Renal cortical epithelial cell (primary cell): ENCODE results near the gene TASP1. TPM values are rescaled to one million over a fixed set of nuclear protein-coding genes. Genes with fewer than 3 reads are reported as not detected.
"Not testable (repeated sequence)": the region's sequence is repeated elsewhere in the genome, so short reads cannot be mapped to it uniquely, and the experiment has no call there.

Experiments used
- DNase-seq: peaks from one replicate; pipeline ENCODE4 v3.0.0-alpha.2; 2011; ENCODE audit warnings: low read depth
- total RNA-seq: library from RNA; depleted of rRNA; stranded (reverse); fragments of >200 nt; gene quantifications from 2 replicates; pipeline ENCODE4 v1.2.3, GENCODE V29; 2014

Gene TASP1, protein sequence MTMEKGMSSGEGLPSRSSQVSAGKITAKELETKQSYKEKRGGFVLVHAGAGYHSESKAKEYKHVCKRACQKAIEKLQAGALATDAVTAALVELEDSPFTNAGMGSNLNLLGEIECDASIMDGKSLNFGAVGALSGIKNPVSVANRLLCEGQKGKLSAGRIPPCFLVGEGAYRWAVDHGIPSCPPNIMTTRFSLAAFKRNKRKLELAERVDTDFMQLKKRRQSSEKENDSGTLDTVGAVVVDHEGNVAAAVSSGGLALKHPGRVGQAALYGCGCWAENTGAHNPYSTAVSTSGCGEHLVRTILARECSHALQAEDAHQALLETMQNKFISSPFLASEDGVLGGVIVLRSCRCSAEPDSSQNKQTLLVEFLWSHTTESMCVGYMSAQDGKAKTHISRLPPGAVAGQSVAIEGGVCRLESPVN
- total RNA-seq: 10.1 and 20.1 TPM in 2 replicates

DNA sequence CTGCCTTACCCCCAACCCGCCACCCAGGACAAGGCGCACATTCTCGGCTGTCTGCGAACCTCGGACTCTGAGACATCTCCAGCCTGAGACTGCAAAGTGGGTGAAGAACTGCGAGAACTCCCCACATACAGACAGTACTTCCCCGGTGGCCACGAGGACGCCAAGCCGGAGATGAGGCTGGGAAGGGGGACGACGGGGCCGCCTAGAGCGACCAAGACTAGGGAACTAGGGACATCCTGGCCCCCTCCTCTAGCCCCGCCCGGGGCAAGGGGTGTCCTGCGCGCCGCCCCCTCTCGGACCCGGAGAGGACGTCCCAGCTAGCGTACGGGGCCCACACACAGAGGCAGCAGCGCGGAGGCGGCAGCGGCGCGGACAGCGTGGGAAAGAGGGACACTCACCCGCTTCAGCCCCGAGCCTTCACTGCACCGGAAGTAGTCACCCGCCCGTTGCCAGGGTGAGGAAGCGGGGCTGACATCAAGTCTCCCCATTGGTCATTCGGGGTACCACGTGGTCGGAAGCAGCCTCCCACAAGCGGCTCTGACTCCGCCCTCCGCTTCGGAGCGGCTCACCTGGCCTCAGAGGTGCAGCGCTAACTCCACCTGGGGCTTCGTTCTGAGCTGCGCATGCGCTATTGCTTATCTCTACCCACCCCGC is at the start of gene TASP1:
TASP1 (minus strand) TSS at position 437 of the 654 bp plus-strand sequence. CDS start 8,854 bp downstream, outside the sequence.
- DNase-seq: peak; percentile 94

DNA sequence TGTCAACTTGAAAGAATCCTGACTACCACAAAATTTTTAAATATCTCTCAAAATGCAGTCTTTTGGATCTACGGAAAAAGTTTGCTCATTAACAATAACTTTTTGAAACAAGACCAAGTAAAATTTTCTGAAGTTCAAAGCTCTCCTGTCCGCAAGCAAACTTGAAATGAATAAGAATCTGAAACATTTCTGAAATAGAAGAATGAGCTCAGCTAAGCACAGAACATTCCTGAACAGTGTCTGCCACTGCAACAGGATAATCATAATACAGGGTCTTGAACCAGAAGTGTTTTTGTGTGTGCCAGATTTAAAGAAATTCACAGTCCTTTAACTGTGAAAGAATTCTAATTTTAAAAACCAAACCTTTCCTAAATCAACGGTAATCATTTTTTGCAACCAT is 49.1 kb upstream of the TASP1 start:
- no peak for DNase-seq

DNA sequence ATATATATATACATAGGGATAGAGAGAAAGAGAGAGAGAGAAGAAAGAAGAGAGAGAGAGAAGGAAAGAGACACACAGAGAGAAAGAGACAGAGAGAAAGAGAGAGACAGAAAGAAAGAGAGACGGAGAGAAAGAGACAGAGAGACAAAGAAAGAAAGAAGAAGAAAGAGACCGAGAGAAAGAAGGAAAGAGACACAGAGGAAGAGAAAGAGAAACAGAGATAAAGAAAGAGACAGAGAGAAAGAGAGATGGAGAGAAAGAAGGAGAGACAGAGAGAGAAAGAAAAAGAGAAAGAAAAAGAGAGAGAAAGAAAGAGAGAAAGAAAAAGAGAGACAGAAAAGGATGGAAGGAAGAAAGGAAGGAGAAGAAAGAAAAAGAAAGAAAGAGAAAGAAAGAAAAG is 46.9 kb upstream of the TASP1 start:
- no peak for DNase-seq

DNA sequence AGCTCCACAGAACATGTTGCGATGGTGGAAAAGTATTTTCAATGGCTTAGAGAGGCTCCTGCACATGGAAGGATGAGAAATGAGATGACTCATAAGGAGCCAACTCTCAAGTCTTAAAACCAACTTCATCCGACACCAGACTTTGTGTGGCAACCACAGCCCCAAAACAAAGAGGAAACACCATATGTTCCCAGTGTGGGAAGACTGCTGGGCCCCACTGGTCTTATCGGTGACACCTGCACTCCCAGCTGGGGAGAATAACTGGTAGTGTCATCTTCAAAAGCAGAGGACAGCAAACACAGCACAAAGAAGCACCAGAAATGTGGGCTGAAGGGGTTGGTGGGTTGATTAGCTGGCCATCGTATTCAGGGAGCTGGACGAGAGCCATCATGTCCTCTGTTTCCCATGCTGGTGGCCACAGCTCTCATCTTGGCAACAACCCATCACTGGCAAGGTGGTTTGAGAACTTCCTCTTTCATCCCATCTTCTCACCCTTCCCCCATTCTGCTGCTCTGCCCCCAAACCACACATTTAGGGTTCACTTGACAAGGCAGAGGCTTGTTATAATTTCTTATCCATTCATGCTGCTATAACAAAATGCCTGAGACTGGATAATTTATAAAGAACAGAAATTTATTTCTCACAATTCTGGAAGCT is 46.0 kb upstream of the TASP1 start:
- DNase-seq: no peak

GRCh38 chr20:13683833-13684232 is 45.1 kb upstream of the TASP1 start:
- DNase-seq: no peak

DNA sequence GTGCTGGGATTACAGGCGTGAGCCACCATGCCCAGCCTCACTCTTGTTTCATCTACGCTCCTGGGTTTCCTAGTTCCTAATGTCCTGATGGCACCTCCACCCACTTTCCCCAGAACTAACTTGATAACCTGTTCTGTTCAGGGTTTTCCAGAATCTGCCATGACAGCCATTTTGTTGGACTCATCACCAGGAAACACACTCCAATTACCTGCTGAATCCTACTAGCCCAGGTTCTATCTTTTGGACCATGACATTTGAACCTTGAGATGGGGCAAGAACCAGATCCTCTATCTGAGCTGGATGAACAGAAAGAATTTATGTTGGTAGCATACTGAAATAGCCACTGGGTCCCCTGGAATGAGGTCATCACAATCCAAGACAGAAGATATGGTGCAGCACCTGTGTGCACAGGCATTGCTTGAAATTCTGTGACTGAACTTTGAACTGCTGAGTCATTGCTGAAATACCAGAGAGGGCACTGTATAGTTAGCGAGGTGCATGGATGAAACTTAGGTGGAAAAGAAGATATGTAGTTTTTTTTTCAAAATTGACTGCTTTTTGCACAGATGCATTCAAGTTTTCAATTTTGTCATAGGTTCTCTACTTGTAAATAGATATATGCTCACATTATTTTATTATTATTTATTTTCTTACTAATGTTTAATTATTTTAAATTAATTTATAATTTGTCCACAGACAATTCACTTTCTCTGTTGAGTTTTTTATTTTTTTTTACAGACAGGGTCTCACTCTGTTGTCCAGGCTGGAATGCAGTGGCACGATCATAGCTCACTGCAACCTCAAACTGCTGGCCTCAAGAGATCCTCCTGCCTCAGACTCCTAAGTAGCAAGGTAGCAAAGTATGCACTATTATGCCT is 42.8 kb upstream of the TASP1 start:
- peak; percentile 38 for DNase-seq

GRCh38 chr20:13678944-13679343 is 40.2 kb upstream of the TASP1 start:
- DNase-seq: no peak

DNA sequence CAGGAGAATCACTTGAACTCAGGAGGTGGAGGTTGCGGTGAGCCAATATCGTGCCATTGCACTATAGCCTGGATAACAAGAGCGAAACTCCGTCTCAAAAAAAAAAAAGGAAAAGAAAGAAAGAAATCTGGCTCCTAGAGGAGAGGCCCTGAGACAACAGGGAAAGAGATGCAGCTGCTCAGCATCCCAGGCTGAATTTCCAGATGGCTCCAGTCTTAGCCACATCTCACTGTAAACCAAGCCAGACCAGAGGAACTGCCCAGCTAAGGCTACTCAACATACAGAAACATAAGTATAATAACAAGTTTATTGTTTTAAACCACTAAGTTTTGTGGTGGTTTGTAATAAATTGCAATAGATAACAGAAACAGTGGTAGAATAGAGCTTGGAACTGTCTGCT is 38.5 kb upstream of the TASP1 start:
- no peak for DNase-seq

DNA sequence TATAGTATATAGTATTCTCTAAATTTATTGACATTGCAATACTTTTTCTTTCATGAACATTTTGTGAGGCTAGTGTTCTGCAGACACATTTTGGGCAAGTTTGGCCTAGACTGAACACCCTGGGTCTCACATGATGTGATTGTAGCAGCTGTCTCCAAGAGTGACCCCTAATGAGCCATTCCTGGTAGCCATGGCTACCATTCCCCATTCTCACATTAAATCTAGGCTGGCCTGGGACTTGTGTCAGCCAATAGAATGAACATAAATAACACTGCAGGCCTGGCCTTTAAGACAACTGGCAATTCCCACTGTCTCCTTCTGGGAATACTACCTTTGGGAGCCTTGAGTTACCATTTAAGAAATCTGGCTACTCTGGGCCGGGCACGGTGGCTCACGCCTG is 38.0 kb upstream of the TASP1 start:
- no peak for DNase-seq

DNA sequence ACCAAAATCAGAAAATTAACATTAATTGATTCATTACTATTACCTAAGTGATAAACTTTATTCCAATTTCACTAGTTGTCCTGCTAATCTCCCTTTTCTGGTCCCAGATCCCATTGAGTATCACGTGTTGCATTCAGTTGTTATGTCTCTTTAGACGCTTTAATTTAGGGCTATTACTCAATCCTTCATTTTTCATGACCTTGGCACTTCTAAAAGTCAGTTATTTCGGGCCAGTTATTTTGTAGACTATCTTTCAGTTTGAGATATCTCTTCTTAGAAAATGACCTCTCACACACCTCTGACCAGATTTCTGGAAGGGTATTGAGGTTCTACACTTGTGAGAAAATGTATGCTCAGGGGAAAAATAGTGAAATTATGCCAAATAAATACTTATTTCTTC is 34.0 kb upstream of the TASP1 start:
- DNase-seq: no peak

GRCh38 chr20:13671916-13672378 is 33.2 kb upstream of the TASP1 start:
- no peak for DNase-seq

DNA sequence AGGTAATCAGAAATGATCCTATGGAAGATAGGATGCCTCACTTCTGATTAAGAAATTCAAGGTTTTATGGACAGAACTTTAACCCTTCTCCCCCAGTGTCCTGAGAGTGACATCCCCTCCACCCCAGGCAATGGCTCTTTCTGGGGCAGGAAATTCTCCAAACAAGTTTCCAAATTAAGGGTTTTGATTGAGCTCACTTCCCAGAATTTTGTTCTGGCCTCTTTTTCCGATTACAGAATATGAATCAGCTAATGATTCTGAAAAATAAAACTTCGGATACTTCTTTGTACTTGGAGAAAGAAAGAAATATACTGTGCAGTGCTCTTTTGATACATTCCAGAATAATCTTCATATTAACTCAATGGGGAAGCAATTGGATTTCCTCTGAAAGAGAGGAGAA is 32.8 kb upstream of the TASP1 start:
- DNase-seq: no peak

DNA sequence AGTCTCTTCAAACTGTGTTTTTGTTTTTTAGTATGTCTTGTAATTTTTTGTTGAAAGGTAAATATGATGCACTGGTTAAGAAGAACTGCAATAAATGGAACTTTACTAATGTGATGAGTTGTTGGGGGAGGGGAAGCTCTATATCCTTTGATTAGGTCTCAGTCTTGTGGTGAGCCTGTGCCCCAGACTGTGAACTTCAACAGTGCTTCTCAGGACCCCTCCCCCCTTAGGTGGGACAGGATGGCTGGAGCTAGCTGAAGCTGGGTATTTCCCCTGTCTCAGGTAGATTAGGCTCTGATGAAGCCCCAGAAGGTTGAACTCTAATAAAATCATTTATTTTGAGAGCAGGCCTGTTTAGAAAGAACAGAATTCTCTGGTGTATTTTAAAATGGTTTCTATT is 31.4 kb upstream of the TASP1 start:
- DNase-seq: no peak

DNA sequence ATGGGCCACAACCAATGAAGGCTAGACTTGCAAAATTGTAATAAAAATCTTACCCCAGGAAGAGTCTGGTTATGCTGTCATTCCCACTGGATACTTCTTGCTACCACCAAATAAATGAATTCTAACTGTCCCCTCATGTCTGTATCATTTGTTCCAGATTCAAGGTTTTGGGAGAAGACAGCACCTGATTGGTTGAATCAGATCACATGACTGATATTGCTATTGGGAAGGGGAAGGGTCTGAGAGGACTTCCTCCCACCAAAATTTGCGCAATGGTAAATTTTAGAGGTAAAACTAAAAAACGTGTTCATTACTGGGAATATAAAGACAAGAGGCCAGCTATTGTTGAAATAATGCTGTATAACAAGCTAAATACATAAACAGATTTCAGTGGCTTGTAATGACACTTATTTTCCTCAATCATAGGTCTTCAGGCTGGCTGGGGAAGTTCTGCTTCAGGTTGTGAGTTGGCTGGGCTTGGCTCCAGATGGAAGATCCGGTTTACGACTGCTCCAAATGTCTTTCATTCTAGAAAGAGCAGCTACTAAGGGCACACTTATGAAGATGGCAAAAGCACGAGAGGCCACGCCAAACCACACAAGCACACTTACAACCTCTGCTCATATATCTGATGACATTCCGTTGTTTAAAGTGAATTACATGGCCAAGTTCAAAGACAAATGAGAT is 27.1 kb upstream of the TASP1 start:
- no peak for DNase-seq

DNA sequence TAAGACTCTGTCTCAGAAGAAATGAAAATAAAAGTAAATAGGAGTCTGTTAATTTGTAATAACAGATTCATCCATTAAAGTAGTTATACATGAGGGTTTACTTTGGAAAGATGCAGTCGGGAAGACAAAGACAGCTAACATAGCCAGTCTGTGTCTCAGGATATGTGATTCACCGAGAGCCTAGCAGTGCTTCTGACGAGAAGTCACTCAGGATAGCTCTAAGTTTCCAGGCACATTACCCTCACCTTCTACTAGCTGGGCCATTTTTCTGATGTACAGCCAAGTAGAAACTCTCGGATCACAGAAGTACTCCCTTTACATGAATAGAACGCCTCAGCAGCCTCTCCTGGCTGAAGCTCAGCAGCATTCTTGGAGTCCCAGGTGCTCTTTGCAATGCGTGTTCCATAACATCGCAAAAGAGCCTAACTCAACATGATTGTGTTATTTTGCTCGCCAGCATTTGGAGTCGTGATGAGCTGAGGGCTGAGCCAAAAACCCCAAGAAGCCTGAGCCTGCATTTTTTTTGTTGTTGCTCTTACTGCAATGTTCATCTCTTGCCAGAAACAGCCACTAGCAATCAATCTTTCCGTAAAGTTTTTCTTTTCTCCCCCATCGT is 22.4 kb upstream of the TASP1 start:
- no peak for DNase-seq

- no peak for DNase-seq
These were observed 20.6 kb upstream of the TASP1 start for GRCh38 chr20:13659288-13659687.

DNA sequence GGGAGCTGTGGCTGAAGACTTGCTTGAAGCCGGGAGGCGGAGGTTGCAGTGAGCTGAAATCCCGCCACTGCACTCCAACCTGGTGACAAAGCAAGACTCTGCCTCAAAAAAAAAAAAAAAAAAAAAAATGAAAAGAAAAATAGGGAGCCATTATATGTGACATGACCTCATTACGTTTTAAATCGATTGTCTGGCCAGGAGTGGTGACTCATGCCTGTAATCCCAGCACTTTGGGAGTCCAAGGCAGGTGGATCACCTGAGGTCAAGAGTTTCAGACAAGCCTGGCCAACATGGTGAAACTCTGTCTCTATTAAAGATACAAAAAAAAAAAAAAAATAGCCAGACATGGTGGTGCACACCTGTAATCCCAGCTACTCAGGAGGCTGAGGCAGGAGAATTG is 19.3 kb upstream of the TASP1 start:
- DNase-seq: not testable (repeated sequence)

GRCh38 chr20:13656721-13657368 is 18.1 kb upstream of the TASP1 start:
- no peak for DNase-seq

GRCh38 chr20:13654463-13655023 is 15.8 kb upstream of the TASP1 start:
- DNase-seq: no peak

DNA sequence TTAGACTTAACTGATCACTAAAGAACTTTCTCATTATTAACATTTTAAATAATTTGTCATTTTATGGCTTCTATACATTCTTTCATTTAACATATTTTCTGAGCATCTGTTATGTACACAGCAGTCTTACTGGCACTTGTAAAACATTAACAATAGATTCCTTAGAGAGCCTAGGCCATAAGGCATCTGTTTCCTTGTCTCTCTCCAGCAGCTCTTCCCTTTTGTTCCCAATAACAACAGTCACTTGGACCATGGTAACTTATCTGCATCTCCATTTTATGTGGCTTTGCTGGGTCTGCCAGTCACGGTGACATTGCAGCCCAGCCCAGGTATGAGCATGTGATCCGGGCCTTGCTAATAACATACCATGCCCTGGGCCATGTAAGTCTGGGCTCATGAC is 11.7 kb upstream of the TASP1 start:
- no peak for DNase-seq
